Measurements from ENCODE around the gene TCFL5. TPM values are rescaled to one million over a fixed set of nuclear protein-coding genes. Genes with fewer than 3 reads are reported as not detected.

The TCFL5 gene
- total RNA-seq, 1 donor from 2014 or later: 12.8 TPM

DNA sequence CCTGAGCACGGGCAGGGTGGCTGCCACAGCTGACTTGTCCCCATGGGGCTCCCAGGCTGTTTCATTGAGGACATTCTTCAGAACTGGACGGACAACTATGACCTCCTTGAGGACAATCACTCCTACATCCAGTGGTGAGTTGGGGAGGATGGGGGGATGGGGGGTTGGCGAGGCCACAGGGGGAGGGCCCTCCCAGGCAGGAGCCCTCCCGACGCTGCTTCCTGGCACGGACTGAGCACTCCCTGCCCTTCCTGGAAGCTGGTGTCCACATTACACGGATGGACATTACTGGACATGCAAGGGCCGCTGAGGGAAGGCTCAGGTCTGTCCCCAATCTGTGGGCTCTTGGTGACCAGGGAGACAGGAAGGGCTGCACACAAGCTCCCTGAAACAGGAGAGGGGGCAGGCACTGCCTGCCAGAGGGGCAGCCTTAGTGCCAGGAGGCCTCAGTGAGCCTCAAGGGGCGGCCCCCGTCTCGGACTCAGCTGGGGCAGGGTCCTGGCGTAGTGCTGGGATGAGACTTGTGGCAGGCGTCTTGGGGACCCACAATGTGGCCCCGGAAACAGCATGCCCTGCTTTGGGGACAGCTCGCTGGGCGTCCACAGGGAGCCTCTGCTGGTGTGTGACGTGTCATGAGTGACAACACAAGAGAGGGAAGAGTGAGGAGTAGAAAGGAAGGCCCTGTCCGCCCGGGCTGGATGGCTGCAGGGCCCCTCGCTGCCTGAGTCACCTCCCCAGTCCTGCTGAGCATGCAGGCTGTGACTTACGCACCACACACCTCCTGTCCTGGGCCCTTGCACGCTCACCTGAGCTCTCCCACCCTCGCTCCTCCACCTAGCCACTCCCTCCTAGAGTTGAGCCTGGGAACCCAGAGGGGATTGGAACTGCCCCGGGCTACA lies 51.8 kb downstream of the TCFL5 start:
- Mint-ChIP-seq H3K4me1 (ENCODE audit: unreplicated experiment) (peaks cover 19% of the 10 kb centered on the region), H3K4me3 (ENCODE audit: unreplicated experiment) (no peak overlapping the region), H3K36me3 (ENCODE audit: unreplicated experiment) (peaks cover 11% of the 10 kb centered on the region)

DNA sequence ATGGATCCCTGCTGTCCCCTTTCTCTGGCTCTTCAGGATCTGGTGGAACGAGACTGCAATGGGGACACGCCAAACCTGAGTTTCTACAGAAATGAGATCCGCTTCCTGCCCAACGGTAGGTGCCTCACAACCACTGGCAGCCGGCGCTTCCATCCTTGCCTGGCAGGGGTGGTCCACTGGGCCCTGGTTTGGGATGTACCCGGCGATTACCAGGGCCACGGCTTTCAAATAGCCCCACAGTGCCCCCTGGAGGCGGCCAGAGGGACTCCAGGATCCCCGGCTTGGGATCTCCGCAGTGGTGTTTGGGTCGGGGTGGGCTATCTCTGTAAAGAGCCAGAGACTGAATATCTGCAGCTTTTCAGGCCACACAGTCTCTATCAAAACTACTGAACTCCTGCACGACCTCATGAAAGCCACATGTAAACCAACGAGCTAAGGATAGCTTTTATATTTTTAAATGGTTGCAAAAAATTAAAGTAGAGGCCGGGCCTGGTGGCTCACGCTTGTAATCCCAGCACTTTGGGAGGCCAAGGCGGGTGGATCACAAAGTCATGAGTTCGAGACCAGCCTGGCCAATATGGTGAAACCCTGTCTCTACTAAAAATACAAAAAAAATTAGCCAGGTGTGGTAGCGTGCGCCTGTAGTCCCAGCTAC lies 53.3 kb downstream of the TCFL5 start:
- H3K27me3 Mint-ChIP-seq (ENCODE audit: unreplicated experiment): no peaks in the 10 kb centered on the region
- H3K9me3 Mint-ChIP-seq (ENCODE audit: unreplicated experiment): no peaks in the 10 kb centered on the region
- H3K4me3 Mint-ChIP-seq (ENCODE audit: unreplicated experiment): peak overlapping the region; percentile 50
- DNase-seq (ENCODE audit: extremely low spot score, unreplicated experiment): peak; percentile 93
- H3K36me3 Mint-ChIP-seq (ENCODE audit: unreplicated experiment): peaks cover 11% of the 10 kb centered on the region
- peak overlapping the region; percentile 41 for H3K27ac Mint-ChIP-seq (ENCODE audit: unreplicated experiment)
- peaks cover 23% of the 10 kb centered on the region for H3K4me1 Mint-ChIP-seq (ENCODE audit: unreplicated experiment)
- TF ChIP-seq, protein P1, sequence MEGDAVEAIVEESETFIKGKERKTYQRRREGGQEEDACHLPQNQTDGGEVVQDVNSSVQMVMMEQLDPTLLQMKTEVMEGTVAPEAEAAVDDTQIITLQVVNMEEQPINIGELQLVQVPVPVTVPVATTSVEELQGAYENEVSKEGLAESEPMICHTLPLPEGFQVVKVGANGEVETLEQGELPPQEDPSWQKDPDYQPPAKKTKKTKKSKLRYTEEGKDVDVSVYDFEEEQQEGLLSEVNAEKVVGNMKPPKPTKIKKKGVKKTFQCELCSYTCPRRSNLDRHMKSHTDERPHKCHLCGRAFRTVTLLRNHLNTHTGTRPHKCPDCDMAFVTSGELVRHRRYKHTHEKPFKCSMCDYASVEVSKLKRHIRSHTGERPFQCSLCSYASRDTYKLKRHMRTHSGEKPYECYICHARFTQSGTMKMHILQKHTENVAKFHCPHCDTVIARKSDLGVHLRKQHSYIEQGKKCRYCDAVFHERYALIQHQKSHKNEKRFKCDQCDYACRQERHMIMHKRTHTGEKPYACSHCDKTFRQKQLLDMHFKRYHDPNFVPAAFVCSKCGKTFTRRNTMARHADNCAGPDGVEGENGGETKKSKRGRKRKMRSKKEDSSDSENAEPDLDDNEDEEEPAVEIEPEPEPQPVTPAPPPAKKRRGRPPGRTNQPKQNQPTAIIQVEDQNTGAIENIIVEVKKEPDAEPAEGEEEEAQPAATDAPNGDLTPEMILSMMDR (IDR thresholded peaks at IDR 0.05): peak; percentile 93

More for the DNA sequence above, 51.8 kb downstream of the TCFL5 start:
- DNase-seq (ENCODE audit: extremely low spot score, unreplicated experiment): no peak
- TF ChIP-seq, protein P1 (IDR thresholded peaks at IDR 0.05): no peak
- Mint-ChIP-seq H3K27ac (ENCODE audit: unreplicated experiment) (no peak overlapping the region), H3K9me3 (ENCODE audit: unreplicated experiment) (no peaks in the 10 kb centered on the region), H3K27me3 (ENCODE audit: unreplicated experiment) (no peaks in the 10 kb centered on the region)

DNA sequence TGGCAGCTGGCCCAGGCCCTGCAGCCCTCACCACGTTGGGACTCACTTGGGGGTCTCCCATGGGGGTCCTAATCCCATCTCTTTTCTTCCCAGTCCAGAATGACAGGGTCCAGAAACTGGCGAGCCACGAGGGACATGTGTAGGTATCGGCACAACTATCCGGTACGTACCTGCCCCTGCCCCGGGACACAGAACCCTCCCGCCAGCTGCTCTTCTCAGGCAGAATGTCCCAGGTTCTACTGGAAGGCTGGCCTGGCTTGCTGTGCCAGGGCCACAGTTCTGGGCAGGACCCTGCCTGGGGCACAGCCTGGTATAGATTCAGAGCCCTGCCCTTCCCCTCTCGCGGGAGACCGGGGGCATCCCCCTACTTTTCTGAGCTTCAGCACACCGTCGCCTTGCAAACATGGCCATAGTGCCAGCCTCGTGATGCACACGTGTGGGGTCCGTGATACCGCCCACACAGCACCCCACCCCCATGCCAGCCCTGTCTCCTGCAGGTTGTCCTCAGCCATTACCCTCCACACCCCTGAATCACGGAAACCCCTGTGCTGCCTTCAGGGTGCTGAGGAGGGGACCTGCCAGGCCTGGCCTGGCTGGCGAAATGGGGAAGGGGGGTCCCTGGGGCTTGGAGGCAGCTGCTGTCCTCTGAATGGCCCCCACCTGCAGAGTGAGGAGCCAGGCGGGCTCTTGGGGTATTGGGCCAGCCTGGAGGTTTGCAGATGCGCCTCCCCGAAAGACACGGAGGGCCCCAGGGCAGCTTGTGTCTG lies 54.0 kb downstream of the TCFL5 start:
- peaks cover 23% of the 10 kb centered on the region for H3K4me1 Mint-ChIP-seq (ENCODE audit: unreplicated experiment)
- peaks cover 9% of the 10 kb centered on the region for H3K36me3 Mint-ChIP-seq (ENCODE audit: unreplicated experiment)
- H3K27ac Mint-ChIP-seq (ENCODE audit: unreplicated experiment): no peak overlapping the region
- TF ChIP-seq, protein P1 (IDR thresholded peaks at IDR 0.05): no peak
- no peaks in the 10 kb centered on the region for H3K27me3 Mint-ChIP-seq (ENCODE audit: unreplicated experiment)
- DNase-seq (ENCODE audit: extremely low spot score, unreplicated experiment): no peak
- no peaks in the 10 kb centered on the region for H3K9me3 Mint-ChIP-seq (ENCODE audit: unreplicated experiment)
- H3K4me3 Mint-ChIP-seq (ENCODE audit: unreplicated experiment): no peak overlapping the region

DNA sequence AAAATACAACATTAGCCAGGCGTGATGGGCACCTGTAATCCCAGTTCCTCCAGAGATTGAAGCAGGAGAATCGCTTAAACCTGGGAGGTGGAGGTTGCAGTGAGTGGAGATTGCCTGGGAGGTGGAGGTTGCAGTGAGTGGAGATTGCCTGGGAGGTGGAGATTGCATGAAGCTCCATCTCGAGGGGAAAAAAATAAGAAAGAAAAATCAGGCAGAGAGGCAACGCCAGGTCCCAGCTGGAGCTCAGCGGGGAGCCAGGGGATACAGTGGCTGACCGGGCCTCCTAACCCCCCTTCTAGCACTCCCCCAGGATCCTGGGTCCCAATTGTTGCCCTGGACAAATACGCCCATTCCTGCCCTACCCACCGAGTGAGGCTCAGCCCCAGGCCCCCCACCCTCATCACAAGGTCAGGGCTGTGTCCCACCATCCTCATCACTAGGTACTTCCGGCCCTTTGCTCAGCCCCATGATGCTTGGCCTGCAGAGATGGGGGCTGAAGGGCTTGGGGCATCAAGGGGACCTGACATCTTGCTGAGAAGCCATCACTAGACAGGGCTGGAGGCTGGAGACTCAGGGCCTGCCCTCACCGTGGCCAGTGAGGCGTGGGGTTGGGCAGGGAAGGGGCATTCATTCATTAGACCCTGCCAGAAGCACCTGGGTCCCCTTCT lies 55.1 kb downstream of the TCFL5 start:
- H3K4me1 Mint-ChIP-seq (ENCODE audit: unreplicated experiment): peaks cover 23% of the 10 kb centered on the region
- peak overlapping the region; percentile 81 for H3K4me3 Mint-ChIP-seq (ENCODE audit: unreplicated experiment)
- TF ChIP-seq, protein P1 (IDR thresholded peaks at IDR 0.05): no peak
- H3K27me3 Mint-ChIP-seq (ENCODE audit: unreplicated experiment): no peaks in the 10 kb centered on the region
- peaks cover 4% of the 10 kb centered on the region for H3K36me3 Mint-ChIP-seq (ENCODE audit: unreplicated experiment)
- DNase-seq (ENCODE audit: extremely low spot score, unreplicated experiment): no peak
- peak overlapping the region; percentile 63 for H3K27ac Mint-ChIP-seq (ENCODE audit: unreplicated experiment)
- no peaks in the 10 kb centered on the region for H3K9me3 Mint-ChIP-seq (ENCODE audit: unreplicated experiment)

Data from osteocyte (in vitro differentiated cells).